B cell (primary cell): Measurements from ENCODE around the gene MYB. TPM values are rescaled to one million over a fixed set of nuclear protein-coding genes. Genes with fewer than 3 reads are reported as not detected.

ENCODE experiments used
- ATAC-seq: fragments of 200-7000 bp; cut with Tn5 transposase; one replicate; pipeline ENCODE4 v1.10.0; 2021; ENCODE audit warnings: low read depth, mild to moderate bottlenecking, moderate number of reproducible peaks, moderate library complexity
- CTCF ChIA-PET: fragments of 350-600 bp; sonication (Branson Sonifier 250); formaldehyde crosslinking; loops from one replicate; lab custom pipeline; 2021; ENCODE audit warnings: antibody characterized with exemption, inconsistent platforms; lab: Charles Lee
- POLR2A ChIA-PET: fragments of 350-600 bp; sonication (Branson Sonifier 250); formaldehyde crosslinking; loops from one replicate; lab custom pipeline; 2021; ENCODE audit warnings: antibody characterized with exemption; lab: Charles Lee
- DNase-seq: peaks from one replicate; pipeline ENCODE4 v3.0.0; 2013
- H2AFZ ChIP-seq: 2 replicates; pipeline ENCODE4 v1.6.1; 2012; ENCODE audit warnings: mild to moderate bottlenecking, low read depth, low read length; ENCODE audit not compliant: insufficient read depth, poor library complexity, severe bottlenecking
- H3K27ac ChIP-seq, 2 donors: 1 replicate in 1 of 2; 2 replicates in 1 of 2; pipeline ENCODE4 v1.5.1; 2012 to 2013; ENCODE audit warnings: low read length in 2 of 2, mild to moderate bottlenecking in 2 of 2, moderate library complexity in 1 of 2
- H3K27me3 ChIP-seq, 4 experiments: fragments of 200-600 bp in 1 of 4; sonication (generic) in 1 of 4; replicated peaks in 1 of 4; 1 replicate in 2 of 4; 2 replicates in 2 of 4; pipeline versions ENCODE4 v1.6.1 to v1.7.0; 2013 to 2016; ENCODE audit warnings: low read length in 3 of 4, mild to moderate bottlenecking in 2 of 4, mixed read lengths in 1 of 4, moderate library complexity in 1 of 4; ENCODE audit not compliant: insufficient read depth in 4 of 4, control insufficient read depth in 3 of 4; ENCODE audit errors: control extremely low read depth in 1 of 4
- H3K36me3 ChIP-seq, 2 experiments: replicated peaks in 1 of 2; 1 replicate in 1 of 2; 2 replicates in 1 of 2; pipeline versions ENCODE4 v1.6.1 to v1.7.1; 2013; ENCODE audit warnings: low read length in 1 of 2; ENCODE audit not compliant: insufficient read depth in 2 of 2, control insufficient read depth in 1 of 2; ENCODE audit errors: control extremely low read depth in 1 of 2, extremely low read depth in 1 of 2
- H3K4me1 ChIP-seq, 2 donors: fragments of 200-600 bp in 1 of 2; sonication (generic) in 1 of 2; 1 replicate in 1 of 2; 2 replicates in 1 of 2; pipeline versions ENCODE4 v1.5.1 to v1.6.1; 2013 to 2017; ENCODE audit warnings: low read length in 2 of 2; ENCODE audit not compliant: control insufficient read depth in 2 of 2, insufficient read depth in 2 of 2
- H3K4me2 ChIP-seq: replicated peaks from 2 replicates; pipeline ENCODE3; 2012; ENCODE audit warnings: mild to moderate bottlenecking, low read depth, low read length; ENCODE audit not compliant: poor library complexity, severe bottlenecking
- H3K4me3 ChIP-seq, 5 experiments: fragments of 200-600 bp in 1 of 5; sonication (generic) in 1 of 5; 1 replicate in 3 of 5; 2 replicates in 2 of 5; pipeline versions ENCODE4 v1.5.1 to v1.7.0; 2011 to 2016; ENCODE audit warnings: low read length in 4 of 5, mild to moderate bottlenecking in 4 of 5, low read depth in 2 of 5, control low read depth in 1 of 5, moderate library complexity in 1 of 5; ENCODE audit not compliant: insufficient read depth in 1 of 5; ENCODE audit errors: control extremely low read depth in 1 of 5, extremely low read depth in 1 of 5
- H3K79me2 ChIP-seq: fragments of 200-600 bp; sonication (generic); one replicate; pipeline ENCODE4 v1.6.0; 2016; ENCODE audit warnings: low read length; ENCODE audit not compliant: control insufficient read depth, insufficient read depth
- H3K9ac ChIP-seq: fragments of 200-600 bp; sonication (generic); 2 replicates; pipeline ENCODE4 v1.6.1; 2017; ENCODE audit warnings: mild to moderate bottlenecking, low read length, moderate library complexity
- H3K9me3 ChIP-seq, 3 donors: one replicate each; pipeline versions ENCODE4 v1.6.1 to v1.7.1; 2013; ENCODE audit warnings: low read length in 2 of 3; ENCODE audit not compliant: control insufficient read depth in 2 of 3, insufficient read depth in 1 of 3; ENCODE audit errors: control extremely low read depth in 1 of 3
- H4K20me1 ChIP-seq: 2 replicates; pipeline ENCODE4 v1.6.0; 2012; ENCODE audit warnings: mild to moderate bottlenecking, low read length; ENCODE audit not compliant: insufficient read depth, control insufficient read depth, poor library complexity, severe bottlenecking
- H3K27ac Mint-ChIP-seq: one replicate; pipeline ENCODE4 v1.8.0; 2021; ENCODE audit warnings: mixed read lengths
- H3K27me3 Mint-ChIP-seq: one replicate; pipeline ENCODE4 v1.8.0; 2021; ENCODE audit warnings: mixed read lengths
- H3K4me1 Mint-ChIP-seq: one replicate; pipeline ENCODE4 v1.8.0; 2021; ENCODE audit warnings: mixed read lengths
- H3K4me3 Mint-ChIP-seq: one replicate; pipeline ENCODE4 v1.8.0; 2021; ENCODE audit warnings: mixed read lengths
- H3K9me3 Mint-ChIP-seq: one replicate; pipeline ENCODE4 v1.8.0; 2022; ENCODE audit warnings: mixed read lengths; ENCODE audit not compliant: insufficient read depth
- CTCF ChIP-seq: fragments of 200-600 bp; IDR thresholded peaks from one replicate; pipeline ENCODE4 v1.8.0; 2022; ENCODE audit warnings: antibody characterized with exemption, mild to moderate bottlenecking
- EZH2 ChIP-seq: IDR thresholded peaks from 2 replicates; pipeline ENCODE4 v1.6.1; 2012; ENCODE audit warnings: borderline replicate concordance, low read depth, mild to moderate bottlenecking, moderate library complexity, low read length; ENCODE audit not compliant: insufficient read depth, poor library complexity, severe bottlenecking
- WGBS: methylation state at CpG from one replicate; pipeline ENCODE4 v1.1.5; 2013; ENCODE audit warnings: missing lambda C conversion rate; ENCODE audit not compliant: insufficient coverage; 5-methylcytosine and 5-hydroxymethylcytosine counted together
- intact Hi-C: fragments of 100-400 bp; cut with micrococcal nuclease; formaldehyde crosslinking; loops from one replicate; pipeline ENCODE4 v1.10.0; 2022
- polyA plus RNA-seq: library from polyadenylated mRNA; depleted of rRNA; stranded (reverse); fragments of >200 nt; gene quantifications from 2 replicates; pipeline ENCODE4 v1.2.3, GENCODE V29; 2012
- total RNA-seq, 2 donors: library from RNA; stranded (reverse); fragments of 120-200 nt in 1 of 2; gene quantifications; 1 replicate in 1 of 2; 2 replicates in 1 of 2; pipeline versions ENCODE4 v1.2.3 to v1.2.4, GENCODE V29; 2013 to 2022

The MYB gene
- total and polyA plus RNA-seq, 2 donors (not counting 1 experiment from before 2014, with no cell fraction given), result 0.46 to 1.4 TPM

DNA sequence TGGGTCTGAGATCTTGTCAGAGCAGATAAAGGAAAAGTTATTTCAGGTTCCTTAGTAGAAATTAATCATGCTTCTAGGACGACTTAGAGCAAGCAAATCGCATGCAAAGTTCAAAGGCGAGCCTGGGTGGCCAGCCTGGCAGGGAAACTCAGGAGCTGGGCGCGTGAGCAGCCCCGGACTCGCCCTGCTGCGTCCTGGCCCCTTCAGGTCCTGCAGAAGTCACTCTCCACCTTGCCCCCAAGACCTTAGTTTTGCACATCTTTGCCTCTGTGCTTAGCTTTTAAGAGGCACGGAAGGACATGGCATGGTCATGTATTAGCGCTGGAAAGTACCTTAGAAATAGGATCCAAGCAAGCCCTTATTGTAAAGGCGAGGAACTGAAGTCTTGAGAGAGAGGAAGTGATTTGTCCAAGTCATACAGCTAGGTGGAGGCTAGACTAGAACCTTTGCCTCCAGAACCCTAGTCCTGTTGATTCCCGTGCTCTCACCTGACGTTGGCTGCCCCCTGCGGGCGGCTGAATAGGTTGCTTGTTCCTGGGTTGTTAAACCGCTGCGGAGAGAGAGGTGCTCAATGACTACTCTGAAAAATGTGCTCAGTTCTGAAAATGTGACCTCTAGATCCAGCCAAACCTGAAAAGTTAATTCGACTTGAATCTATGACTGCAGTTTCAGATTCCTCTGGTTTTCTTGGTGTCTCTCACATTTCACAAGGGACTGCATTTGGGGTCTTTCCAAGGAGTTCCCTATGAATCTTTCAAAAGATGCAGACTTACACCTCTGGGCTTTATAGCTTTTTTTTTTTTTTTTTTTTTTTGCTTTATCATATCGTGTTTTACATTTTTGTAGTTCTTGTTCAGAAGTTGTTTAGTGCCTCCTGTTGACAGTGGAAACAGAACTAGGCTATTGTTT, 2.7 kb downstream of the MYB start:
- intact Hi-C loops, result loop anchor here (1.0 to 10.0 kb wide), 9 partner anchors 21 to 1231 kb away; partner anchors contain the start of genes AHI1, BCLAF1, HBS1L and TBPL1
- Mint-ChIP-seq H3K27ac (peak overlapping the region; percentile 44), H3K4me3 (peak overlapping the region; percentile 86), H3K9me3 (no peaks in the 10 kb centered on the region), H3K4me1 (peaks cover 20% of the 10 kb centered on the region), H3K27me3 (peaks cover 6% of the 10 kb centered on the region)
- 1% methylated on average over 13 of the region's 19 CpGs for WGBS
- H2AFZ ChIP-seq, result peak overlapping the region; percentile 76
- no peaks in the 10 kb centered on the region for H4K20me1 ChIP-seq
- TF ChIP-seq CTCF (peak; percentile 62), EZH2 (no peak)
- no peaks in the 10 kb centered on the region for H3K9me3 ChIP-seq
- H3K4me3 ChIP-seq, result peak overlapping the region; percentile 47 to 74 (median 67)
- no peak overlapping the region for H3K27ac ChIP-seq
- ChIA-PET POLR2A (interaction anchor here (1.2 kb wide), 1 partner anchor 129 kb away, joined by 3 read pairs; the partner anchor contains the start of gene HBS1L), CTCF (interaction anchor here (0.6 to 3.4 kb wide), 17 partner anchors 10 to 543 kb away, joined by 3 to 34 read pairs (median 4); partner anchors contain the start of gene HBS1L)
- H3K27me3 ChIP-seq, result peaks cover 0 to 17% (median 1%) of the 10 kb centered on the region in 4 experiments
- H3K9ac ChIP-seq, result peak overlapping the region; percentile 69
- H3K36me3 ChIP-seq, result no peaks in the 10 kb centered on the region
- peaks cover 14 to 28% of the 10 kb centered on the region in 2 donors for H3K4me1 ChIP-seq
- ATAC-seq (peak; percentile 37), DNase-seq (peak; percentile 78)
- H3K79me2 ChIP-seq, result peaks cover 4% of the 10 kb centered on the region
- peak overlapping the region; percentile 96 for H3K4me2 ChIP-seq
